Stimulated activated CD4-positive, alpha-beta T cell treated with anti-CD3 and anti-CD28 coated beads, Interleukin-4, amount 100 ng/mL, for 1 hour (primary cell): Measurements from ENCODE around the gene CDH13.
A peak's percentile ranks its signal among the peaks of the same experiment; 100 is the strongest.

ENCODE experiments used
- DNase-seq: peaks from one replicate; pipeline ENCODE4 v3.0.0-alpha.2; 2020

CDH13 gene

DNA sequence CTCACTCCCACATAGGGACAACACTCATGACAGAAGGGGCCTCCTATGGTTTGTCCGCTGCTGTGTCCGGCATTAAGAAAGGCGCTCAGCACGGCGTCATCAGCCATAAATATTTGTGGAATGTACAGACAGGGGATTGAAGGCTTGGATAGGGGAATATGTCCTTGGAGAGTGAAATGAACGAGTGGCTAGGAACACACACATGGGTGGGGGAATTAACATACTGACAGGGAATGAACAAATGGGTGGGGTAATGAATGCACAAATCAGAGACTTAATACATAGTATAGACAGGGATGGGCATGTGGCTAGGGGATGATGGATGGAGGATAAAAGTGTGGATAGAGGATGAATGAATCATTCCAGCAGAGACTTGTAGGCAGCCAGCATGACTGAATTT is 1027.0 kb downstream of the CDH13 start:
- no peak for DNase-seq

DNA sequence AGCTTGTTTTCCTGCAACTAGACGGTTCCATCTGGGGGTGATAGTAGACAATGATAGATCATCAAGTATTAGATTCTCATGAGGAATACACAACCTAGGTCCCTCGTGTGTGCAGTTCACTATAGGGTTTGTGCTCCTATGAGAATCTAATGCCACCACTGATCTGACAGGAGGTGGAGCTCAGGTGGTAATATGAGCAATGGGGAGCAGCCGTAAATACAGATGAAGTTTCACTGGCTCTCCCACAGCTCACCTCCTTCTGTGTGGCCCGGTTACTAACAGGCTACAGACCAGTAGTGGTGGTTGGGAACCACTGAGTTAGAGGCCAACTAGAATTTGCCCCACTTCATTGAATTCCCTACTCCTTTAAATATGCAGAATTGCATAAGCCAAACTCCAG is 1033.5 kb downstream of the CDH13 start:
- no peak for DNase-seq

DNA sequence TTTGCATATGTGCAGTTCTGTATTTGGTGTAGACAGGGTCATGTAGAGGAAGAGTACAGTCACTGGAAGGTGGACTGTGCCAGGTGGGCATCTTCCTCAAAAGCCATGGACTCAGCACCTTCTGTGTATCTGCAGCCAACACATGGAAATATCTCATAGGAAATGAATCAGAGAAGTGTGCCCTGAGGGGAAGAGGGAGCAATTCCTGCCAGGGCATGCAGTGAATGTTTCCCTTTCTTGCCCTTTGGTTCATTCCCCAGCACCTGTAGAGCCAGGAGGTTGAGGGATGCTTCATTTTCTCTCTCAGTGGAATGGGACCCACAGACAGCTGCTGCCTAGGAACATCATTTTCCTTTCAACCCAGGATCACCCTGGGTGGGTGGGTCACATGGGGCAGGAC is 1034.9 kb downstream of the CDH13 start:
- DNase-seq: no peak

DNA sequence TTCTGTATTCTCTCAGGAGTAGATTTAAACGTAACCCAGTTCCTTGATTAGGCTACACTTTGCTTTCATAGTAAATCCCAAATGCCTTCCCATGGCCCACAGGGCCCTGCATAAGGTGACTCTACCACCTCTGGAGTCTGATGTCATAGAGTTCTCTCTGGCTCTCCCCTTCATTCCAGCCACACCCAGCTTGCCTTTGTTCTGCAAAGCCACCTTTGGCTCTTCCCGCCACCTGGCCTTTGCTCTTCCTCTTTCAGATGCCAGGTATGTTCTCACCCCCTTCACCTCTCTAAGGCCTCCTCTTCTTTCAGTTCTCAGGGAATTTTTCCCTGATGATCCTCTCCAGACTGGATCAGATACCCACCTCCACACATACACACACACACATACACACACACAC is 1039.7 kb downstream of the CDH13 start:
- DNase-seq: no peak

DNA sequence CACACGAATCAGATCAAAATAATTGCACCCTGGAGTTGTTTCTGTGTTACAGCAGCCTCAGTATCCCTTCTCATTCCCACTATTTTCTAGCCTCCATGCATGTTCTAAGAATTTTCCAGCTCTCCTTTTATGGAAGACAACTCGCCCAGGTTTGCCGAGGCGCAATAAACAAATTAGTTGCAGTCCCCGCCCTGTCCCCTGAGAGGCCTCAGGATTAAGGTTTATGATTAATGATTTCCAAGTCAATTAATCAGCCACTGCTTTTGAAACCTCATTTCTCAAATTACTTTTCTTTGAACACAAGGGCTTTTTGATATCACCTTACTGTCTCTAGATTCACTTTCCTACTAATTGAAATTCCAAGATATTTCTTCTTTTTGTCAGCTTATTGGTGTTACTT is 1042.7 kb downstream of the CDH13 start:
- no peak for DNase-seq

DNA sequence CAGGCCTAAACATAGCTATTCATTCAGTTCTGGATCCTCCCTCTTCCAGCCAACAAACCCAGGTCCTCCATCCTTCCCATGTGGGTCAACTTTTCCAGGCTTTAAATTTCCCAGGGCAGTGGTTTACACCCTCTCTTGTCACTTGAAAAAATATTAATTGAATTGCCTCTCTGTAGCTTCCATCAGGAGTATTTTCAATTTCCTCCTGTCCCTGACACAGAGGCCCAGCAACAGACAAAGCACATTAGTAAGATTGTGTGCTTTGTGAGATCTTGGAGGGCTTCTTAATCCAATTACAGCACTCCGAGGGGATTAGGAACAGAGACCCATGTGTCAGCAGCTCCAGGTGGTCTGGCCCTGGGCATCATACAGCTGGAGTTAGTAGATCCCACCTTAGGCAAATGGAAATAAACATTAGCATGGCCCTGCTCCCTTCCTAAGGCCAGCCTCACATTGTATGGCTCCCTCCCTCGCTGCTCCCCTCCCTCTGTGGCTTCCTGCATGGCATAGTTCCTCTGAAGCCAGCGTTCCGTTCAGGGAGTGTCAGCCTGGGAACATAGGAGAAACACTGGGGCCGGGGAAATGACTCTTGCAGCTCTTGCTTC is 1048.3 kb downstream of the CDH13 start:
- no peak for DNase-seq

DNA sequence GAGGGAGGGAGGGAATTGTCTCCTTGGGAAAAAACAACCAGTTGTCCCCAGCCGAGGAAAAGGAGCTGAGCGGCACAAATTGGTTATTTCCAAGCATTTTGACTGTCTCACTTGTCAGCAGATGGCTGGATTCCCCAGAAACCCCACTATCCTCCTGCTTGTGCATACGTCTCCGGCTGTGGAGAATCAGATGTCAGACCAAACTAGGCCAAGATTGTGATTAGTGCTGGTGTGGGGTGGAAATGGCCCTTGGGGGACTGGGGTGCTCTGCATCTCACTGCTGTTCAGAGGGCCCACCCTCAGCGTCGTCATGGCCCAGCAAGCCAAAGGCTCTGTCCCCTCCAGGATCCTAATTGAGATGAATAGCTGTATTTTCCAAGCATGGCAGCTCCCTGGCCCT is 1049.3 kb downstream of the CDH13 start:
- DNase-seq: no peak

DNA sequence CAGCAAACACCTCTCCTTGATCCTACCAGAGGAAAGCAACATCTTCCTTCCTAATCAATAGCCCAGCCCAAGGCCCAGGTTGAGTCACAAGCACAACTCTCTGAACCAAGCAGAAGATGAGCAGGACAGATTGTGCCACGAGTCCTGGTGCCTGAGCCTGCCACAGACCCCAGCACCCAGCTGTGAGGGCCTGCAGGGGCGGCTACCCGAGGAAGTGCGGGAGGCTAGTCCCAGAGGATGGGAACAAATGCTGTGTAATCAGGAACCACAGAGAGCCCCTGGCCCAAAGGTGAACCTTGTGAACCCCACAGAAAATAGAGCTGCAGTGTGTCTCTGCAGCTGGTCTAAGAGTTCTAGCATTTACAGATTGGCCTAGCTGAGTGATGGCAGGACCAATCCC is 1054.2 kb downstream of the CDH13 start:
- DNase-seq: no peak

DNA sequence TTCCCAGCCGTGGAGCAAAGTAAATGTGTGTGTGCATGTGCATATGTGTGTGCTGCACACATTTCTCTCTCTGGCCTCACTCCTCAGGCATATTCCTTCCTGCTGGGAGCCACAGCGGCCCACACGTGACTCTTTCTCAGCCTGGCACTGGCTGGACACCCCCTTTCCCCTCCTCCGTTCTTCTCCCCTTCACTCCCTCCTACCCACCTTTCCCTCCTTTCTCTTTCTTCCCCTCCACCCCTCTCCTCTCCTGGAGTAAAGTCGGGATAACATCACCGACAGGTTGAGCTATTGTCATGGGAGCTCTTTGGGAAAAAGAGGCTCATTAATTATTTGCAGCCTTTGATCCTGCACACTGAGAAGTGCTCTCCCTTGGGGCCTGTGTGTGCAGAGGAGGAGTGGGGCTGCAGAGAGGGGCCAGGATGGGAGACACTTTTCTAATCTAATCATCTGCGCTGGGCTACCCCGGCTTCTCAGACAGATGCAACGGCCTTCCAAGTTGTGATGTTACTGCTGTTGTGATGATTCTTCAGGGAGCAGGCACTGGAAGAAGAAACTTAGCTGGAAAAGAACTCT is 1054.7 kb downstream of the CDH13 start:
- DNase-seq: no peak

DNA sequence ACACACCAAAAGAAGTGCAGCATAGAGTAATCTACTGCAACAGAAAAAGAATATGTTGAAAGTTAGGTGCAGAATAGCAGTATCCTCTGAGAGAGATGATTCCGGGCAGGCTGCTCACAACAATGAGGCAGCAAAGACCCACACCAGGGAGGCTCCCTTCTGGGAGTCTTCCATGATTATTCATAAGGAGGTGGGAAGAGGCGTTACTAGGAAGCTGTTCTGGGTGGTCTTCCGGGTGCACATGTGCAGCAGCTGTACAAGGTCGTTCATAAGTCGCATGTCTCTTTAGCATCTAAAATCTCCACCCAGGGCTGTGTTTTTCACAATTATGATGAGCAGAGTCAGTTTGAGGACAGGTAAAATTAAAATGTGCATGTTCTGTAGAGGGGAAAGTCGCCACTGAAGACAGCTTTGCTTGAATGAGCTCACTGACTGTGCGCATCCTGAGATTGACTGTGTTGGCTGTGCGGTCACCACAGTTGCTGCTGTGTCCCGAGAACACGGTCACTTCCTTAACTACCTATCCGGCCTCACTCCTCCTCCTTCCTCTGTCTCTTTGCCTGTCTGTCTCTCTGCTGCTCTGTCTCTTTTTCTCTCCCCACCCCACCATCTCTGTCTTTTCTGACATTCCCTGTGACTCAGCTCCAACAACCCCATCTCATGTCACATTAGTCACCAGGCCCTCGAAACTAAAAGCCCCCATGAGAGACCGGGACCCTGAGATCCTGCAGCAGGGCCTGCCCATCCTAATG is 1055.5 kb downstream of the CDH13 start:
- no peak for DNase-seq

DNA sequence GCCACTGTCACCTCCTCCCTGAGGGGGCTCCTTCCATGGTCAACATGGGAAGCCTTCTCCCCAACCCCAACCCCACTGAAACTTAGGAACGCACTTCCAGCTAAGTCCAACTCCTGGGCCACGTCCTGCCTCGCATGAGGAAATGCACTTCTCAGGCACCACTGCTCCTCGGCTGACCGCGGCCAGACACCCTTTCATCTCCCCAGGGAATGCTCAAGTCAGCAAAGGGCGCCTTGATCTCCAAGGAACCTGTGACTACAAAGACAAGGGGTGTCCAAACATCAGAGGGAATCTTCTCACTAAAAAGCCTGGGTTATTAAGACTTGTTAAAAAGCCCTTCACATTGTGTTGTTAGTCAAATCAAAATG is 1056.1 kb downstream of the CDH13 start:
- DNase-seq: no peak

DNA sequence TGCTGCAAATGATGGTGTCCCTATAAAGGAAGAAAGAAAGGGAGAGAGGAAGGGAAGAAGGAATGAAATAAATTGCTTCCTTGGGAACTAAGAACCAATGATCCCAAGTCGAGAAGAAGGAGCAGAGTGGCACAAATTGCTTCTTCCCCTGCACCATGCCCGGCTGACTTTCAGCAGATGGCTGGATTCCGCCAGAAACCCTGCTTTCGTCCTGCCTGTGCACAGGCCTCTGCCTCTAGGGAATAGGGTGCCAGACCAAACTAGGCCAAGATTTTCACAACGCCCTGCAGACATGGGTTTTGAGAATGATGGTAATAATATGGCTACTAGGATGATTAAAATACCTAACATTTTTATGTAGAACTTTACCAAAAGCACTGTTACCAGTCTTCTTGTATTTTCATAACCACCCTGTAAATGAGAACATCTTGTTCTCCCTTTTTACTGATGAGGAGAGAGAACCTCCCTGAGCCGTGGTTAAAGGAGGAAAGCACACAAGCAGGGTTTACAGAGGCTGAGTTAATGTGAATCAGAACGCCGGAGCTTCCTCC is 1058.9 kb downstream of the CDH13 start:
- DNase-seq: no peak

DNA sequence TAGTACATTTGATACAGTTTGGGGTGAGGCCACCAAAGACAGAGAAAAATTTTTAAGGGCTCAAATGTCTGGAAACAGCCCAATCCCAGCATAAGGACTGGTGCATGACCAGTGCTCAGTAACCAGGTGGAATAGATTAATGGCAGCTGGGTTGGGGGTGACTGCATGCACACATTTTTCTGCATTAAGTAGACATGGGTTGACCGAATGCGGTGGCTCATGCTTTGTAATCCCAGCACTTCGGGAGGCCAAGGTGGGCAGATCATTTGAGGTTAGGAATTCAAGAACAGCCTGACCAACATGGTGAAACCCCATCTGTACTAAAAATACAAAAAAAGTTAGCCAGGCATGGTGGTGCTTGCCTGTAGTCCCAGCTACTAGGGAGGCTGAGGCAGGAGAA is 1060.0 kb downstream of the CDH13 start:
- DNase-seq: no peak

DNA sequence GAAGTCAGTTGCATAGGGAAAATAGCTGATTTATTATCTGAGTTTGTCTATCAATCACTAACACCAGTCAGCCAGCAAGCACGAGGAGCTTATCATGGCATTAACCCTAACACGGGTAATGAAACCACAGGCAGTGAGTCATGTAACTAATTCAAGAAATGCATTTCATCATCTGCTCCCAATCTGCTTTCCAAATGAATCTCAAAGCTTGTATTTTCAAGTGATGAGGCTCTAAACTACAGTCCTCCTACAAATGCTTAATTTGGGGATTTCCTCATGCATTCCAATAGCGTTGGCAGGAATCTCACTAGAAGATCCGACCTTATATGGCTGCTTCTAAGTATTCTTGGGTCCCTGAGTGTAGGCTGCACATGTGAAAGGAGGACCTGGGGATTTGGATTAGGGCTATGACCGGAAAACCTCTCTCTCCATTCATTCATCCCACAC is 1062.6 kb downstream of the CDH13 start:
- no peak for DNase-seq

DNA sequence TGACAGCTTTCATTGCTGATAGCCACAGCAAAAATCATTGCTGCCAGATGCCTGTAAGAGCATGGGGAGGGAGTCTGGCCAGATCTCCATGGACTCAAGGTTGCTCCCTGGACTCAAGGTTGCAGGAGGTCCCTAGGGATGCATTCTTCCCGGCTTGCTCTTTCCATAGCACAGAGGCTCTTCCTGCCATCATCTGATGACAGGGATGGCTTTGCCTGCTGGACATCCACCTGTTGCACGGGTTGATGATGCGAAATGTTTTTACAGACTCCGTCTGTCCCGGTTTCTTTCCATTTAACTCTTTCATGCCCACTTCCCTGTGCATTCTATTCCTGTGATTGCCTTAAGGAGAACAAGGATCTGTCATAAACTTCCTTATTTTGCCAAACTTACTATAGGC is 1065.5 kb downstream of the CDH13 start:
- no peak for DNase-seq

DNA sequence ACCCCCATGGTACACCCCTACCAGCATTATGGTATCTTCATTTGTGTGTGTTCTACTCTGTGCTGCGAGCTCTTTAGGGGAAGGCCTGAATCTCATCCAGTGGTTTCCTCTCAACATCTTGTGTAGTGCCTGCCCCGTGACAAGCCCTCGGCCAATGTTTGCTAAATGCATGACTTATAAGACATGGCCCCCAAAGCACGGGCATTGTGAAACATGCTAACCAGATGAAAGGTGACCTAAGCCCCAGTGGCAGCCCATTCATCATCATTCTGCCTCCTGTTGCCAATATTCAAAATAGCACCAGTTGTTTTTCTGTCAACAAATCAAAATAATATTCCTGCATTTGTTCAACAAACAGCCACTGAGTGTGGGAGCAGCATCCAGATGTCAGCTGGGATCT is 1072.2 kb downstream of the CDH13 start:
- DNase-seq: no peak

DNA sequence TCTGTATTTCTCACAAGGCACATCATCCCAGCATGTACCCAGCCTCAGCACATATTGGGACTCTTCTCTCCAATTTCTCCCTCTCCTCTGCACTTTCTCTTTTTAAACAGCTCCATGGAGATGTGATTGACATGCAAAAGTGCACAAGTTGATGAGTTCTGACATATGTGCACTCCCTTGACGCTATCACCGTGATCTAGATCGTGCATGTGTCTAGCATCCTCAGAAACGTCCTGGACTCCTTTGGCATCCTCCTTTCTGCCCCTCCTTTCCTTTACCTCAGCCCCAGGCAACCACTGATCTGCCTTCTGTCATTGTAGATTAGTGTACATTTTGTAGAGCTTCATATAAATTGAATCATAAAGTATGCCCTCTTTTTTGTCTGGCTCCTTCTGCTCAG is 1073.0 kb downstream of the CDH13 start:
- no peak for DNase-seq

DNA sequence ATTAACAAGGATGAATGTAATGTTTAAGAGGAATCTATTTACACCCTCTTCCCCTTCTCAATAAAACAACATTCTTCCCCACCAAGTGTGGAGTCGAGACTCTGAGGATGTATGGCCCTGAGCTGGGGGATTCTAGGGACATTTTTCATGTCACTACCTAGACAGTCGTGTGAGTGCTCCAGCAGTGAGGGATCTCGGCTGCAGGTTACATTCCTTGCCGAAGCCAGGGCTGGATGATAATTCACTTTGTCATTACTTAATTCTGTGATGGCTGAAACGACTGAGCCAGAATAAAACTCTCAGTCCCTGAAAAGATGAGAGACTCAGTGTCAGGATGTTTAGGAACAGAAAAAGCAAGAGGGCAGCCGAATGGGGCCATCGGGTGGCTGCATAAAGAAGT is 1074.1 kb downstream of the CDH13 start:
- DNase-seq: no peak

DNA sequence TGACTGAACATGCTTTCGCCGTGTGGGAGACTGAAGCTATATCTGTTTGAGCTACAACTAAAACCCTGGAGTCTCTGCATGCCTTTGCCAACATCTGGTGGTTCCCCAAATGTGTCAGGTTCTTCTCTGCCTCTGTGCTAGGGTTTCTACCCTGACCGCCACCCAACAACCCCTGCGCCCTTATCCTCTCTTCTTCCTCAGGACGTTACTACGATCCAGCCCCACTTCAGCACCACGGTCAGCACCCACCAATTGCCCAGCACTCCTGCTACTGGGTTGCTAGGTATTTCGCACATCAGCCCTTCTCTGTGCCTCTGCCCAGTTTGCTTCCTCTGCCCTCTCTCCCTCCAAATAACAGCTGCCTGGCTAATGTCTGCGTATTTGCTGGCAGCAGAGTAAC is 1074.7 kb downstream of the CDH13 start:
- DNase-seq: peak; percentile 10

DNA sequence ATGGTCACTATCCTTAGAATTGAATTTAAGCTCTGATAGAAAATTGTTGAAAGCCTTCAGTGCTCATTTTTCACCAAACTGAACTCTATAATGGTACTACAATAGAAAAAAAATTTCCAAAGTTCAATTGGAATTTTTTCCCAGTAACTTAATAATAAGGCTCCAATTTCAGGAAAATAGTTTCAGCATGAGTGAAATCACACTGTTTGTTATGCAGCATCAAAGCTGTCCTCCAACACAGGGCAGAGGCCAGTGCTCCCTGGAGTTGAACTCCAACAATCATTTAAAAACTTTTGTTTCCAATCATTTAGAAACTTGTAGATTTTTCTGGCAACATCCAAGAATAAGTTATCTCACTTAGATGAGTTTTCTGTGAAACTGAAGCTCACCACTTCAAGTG is 1077.9 kb downstream of the CDH13 start:
- no peak for DNase-seq

DNA sequence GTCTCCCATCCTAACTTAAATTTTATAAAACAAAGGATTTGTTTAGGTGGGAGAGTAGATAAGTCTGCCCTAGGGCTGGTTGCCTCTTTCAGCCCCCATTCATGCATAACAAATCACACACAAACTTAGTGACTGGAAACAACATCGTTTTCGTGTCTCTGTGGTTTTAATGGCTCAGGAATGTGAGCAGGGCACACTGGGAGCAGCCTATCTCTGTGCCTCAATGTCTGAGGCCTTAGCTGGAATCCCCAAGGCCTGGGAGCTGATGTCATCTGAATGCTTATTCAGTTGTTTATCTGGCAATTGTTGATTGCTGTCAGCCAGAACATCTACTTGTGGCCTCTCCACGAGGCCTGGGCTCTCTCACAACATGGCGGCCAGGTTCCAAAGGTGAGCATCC is 1079.1 kb downstream of the CDH13 start:
- DNase-seq: no peak

DNA sequence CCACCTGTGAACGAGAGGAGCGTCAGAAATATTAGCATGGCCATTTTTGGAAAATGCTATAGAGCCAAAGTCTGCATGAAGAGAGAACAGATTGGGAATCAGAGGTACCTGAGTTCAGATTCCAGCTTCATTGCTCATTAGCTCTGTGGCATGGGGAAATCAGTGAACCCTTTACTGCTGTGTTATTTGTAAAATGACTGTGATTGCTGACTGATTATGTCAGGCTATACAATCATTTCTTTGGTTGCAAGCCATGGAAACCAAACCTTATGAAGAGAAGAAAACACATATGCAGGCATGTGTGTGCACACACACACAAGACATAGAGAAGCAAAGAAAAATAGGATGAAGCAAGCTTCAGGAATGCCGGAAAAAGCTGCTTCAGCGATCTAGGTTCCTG is 1079.6 kb downstream of the CDH13 start:
- no peak for DNase-seq

DNA sequence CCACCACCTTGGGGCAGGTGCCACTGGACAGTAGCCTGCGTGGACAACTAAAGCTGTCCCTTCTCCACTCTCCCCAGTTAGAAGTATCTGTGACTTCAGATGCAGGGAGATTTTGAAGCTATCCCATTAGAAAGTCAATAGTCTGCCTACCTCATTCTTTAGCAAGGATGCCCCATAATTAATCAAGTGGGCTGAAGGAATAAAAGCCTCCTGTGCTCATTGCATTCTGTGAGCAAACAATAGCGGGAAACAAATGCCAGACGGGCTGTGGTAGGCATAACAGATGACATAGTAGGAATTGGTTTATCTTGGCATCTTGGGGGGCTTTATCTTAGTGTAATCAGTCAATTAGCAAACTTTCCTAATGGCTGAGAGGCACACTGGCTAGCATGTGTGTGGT is 1084.3 kb downstream of the CDH13 start:
- no peak for DNase-seq

DNA sequence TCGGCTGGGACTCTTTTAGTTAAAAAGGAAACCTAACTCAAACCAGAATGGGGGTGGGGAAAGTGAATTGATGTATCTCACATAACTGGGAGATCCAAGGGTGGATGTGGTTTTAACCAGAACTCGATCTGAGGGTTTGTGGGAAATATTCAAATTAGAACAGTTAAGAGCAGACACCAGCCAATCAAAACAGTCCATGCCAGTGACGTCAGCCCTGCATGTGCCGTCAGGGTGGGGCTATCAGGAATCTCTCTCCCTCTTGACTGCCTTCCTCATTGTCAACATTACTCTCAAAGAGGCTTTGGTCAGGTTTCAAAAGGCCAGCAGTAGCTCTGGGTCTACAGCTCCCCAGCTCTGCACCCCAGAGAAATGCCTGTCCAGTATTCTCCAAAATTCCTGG is 1086.8 kb downstream of the CDH13 start:
- no peak for DNase-seq

DNA sequence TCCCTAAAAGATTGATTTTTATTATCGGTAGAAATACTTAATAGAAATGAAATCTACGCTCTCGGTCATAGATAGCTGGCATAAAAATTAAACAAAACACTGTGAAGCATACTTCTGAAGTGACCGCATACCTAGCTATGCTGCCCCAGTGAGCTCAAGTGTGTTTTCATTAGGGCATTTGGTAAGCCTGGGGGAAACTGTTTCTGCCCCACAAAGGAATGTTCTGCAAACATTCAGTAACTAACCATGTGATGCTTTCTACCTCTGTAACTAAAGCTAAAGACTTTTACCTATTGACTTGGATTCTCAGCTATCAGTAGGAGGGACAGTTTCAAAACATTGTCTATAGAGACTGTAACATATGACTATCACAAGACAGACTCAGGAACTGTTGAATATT is 1087.5 kb downstream of the CDH13 start:
- no peak for DNase-seq
